ENCODE data around the gene CSF2RB.

Gene CSF2RB

DNA sequence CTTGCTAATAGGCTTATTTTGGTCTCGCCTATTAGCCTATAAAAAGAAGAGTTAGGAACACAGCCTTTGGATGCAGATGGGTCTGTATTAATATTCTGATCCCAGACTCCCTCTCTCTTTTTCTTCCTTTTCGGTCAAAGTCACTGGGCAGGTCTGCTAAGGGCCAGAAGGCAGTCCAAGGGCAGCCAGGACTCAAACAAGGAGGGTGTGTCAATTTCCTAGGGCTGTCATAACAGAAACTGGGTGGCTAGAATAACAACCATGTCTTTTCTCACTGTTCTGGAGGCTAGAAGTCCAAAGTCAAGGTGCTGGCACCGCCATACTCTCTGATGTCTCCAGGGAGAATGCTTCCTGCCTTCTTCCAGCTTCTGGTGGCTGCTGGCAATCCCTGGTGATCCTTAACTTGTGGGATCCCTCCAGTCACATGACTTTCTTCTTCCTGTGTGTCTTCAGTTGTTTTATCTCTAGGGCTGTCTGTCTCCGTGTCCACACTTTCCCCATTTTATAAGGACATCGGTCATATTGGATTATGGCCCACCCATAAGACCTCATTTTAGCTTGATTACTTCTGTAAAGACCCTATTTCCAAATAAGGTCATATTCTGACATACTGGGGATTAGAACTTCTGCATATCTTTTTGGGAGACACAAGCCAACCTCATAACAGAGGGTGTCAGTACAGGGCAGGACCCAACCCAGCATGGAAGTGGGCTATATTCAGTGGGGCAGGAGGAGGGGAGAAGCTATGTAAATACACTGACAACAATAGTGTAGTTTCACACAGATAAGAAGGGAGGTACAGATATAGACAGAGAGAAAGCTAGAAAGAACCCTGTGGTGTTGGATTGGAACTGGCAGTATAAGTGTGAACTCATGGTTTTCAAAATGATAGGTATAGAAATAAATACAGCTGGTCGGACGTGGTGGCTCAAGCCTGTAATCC is 5.9 kb upstream of the CSF2RB start:
- Histone ChIP-seq H3K9ac (ENCODE audit: low read length) (no peak overlapping the region), H3K4me1 (ENCODE audit: control insufficient read depth, insufficient read depth, low read length) (no peaks in the 10 kb centered on the region), H3K4me3 (ENCODE audit: low read length) (no peak overlapping the region), H3K9me3 (ENCODE audit: control insufficient read depth, low read length) (peaks cover 2% of the 10 kb centered on the region), H3K36me3 (ENCODE audit: control insufficient read depth, insufficient read depth, low read length, severe bottlenecking) (no peaks in the 10 kb centered on the region), H3K27me3 (replicated peaks; ENCODE audit: control insufficient read depth, insufficient read depth, low read length) (peaks cover 31% of the 10 kb centered on the region)
- no peak for DNase-seq (ENCODE audit: low read depth)

GRCh38 chr22:36910461-36910860 is 3.0 kb upstream of the CSF2RB start:
- no peak for DNase-seq (ENCODE audit: low read depth)
- H3K4me1 ChIP-seq (ENCODE audit: control insufficient read depth, insufficient read depth, low read length), result no peaks in the 10 kb centered on the region
- H3K9me3 ChIP-seq (ENCODE audit: control insufficient read depth, low read length), result no peaks in the 10 kb centered on the region
- H3K4me3 ChIP-seq (ENCODE audit: low read length), result no peak overlapping the region
- H3K27me3 ChIP-seq (replicated peaks; ENCODE audit: control insufficient read depth, insufficient read depth, low read length), result peaks cover 30% of the 10 kb centered on the region
- H3K9ac ChIP-seq (ENCODE audit: low read length), result no peak overlapping the region
- no peaks in the 10 kb centered on the region for H3K36me3 ChIP-seq (ENCODE audit: control insufficient read depth, insufficient read depth, low read length, severe bottlenecking)

DNA sequence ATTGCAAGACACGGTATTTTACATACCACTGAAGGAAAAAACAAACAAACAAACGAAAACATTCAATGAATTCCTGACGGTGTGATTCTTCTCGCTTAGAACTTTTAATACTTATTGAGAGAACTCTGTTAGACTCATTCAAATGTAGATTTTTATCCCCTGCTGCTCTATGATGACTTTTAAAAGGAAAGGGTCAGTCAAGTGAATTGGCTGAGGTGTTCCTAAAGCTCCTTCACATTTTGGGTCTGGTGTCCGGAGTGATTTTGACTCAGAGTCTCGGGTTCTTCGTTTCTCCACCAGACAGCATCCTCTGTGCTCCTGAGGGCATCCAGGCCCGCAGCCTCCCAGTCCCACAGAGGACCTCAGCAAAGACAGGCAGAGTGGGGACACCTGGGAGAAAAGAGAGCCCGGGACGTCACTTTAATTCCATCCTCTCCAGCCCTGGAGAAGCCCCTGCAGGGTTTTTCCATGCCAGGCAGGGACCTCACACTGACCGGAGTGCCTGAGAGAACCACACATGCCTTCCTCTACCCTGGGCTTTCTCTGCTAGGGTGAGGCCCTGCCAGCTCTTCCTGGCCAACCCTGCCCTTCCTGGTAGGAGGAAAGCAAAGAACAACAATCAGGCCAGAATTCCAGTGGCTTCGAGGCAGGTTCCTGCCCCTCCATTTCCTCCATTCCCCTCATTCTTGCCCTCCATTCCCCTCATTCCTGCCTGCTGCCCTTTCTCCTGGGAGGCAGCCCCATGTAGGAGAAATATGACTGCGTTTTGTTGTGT is 1.4 kb upstream of the CSF2RB start:
- peak; percentile 34 for DNase-seq (ENCODE audit: low read depth)

DNA sequence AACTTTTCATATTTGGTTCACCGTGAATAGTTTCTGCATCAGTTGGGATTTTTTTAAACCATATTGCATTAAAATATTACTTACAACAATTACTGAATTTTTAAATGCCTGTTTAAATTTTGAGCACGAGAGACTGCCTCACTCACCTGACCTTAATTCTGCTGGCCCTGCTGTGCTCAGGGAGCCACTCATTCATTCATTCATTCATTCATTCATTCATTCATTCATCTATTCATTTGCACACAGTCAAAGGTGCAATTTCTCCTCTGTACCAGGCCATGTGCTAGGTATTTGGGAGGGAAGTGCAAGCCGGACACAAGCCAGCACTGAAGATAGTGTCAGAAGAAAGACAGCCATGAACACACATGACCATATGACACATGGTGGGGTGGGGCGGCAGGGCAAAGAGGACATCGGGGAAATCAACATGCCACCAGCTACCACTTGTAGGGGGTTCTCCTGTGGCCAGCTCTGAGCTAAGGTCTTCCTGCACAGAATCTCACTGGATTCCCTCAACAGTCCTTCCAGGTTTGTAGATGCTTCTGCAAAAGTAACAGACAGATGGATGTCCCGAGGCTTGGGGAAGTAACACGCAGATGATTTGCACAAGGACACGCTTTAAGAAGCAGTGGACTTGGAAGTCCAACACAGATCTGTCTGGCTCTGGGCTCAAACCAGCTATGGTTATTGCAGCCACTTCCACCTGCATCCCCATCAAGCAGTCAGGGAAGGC is 568 bp upstream of the CSF2RB start:
- no peaks in the 10 kb centered on the region for H3K36me3 ChIP-seq (ENCODE audit: control insufficient read depth, insufficient read depth, low read length, severe bottlenecking)
- DNase-seq (ENCODE audit: low read depth), result no peak
- peaks cover 33% of the 10 kb centered on the region for H3K27me3 ChIP-seq (replicated peaks; ENCODE audit: control insufficient read depth, insufficient read depth, low read length)
- no peaks in the 10 kb centered on the region for H3K4me1 ChIP-seq (ENCODE audit: control insufficient read depth, insufficient read depth, low read length)
- no peaks in the 10 kb centered on the region for H3K9me3 ChIP-seq (ENCODE audit: control insufficient read depth, low read length)
- no peak overlapping the region for H3K4me3 ChIP-seq (ENCODE audit: low read length)
- no peak overlapping the region for H3K9ac ChIP-seq (ENCODE audit: low read length)

More for the DNA sequence above, 1.4 kb upstream of the CSF2RB start:
- H3K4me1 ChIP-seq (ENCODE audit: control insufficient read depth, insufficient read depth, low read length), result no peaks in the 10 kb centered on the region
- H3K36me3 ChIP-seq (ENCODE audit: control insufficient read depth, insufficient read depth, low read length, severe bottlenecking), result no peaks in the 10 kb centered on the region
- peaks cover 35% of the 10 kb centered on the region for H3K27me3 ChIP-seq (replicated peaks; ENCODE audit: control insufficient read depth, insufficient read depth, low read length)
- H3K9me3 ChIP-seq (ENCODE audit: control insufficient read depth, low read length), result no peaks in the 10 kb centered on the region
- H3K4me3 ChIP-seq (ENCODE audit: low read length), result no peak overlapping the region
- H3K9ac ChIP-seq (ENCODE audit: low read length), result no peak overlapping the region

DNA sequence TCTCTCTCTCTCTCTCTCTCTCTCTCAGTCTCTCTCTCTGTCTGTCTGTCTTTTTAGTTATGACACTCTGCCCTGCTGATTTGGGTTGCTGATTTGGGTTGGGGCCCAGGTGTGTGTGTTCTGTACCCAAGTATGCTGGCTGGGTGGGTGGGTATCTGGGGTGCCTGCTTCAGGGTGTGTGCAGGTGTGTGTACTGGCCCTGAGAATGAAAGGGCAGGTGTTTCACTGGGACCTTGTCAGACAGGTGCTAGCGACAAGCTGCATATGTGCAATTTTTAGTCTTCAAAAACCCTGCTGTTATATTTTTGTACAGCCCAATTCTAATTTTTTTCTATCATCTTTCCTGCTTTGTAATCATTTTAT is 943 bp downstream of the CSF2RB start:
- DNase-seq (ENCODE audit: low read depth), result no peak
- H3K9ac ChIP-seq (ENCODE audit: low read length), result no peak overlapping the region
- H3K9me3 ChIP-seq (ENCODE audit: control insufficient read depth, low read length), result peaks cover 9% of the 10 kb centered on the region
- H3K4me3 ChIP-seq (ENCODE audit: low read length), result no peak overlapping the region
- H3K4me1 ChIP-seq (ENCODE audit: control insufficient read depth, insufficient read depth, low read length), result no peaks in the 10 kb centered on the region
- no peaks in the 10 kb centered on the region for H3K36me3 ChIP-seq (ENCODE audit: control insufficient read depth, insufficient read depth, low read length, severe bottlenecking)
- peaks cover 29% of the 10 kb centered on the region for H3K27me3 ChIP-seq (replicated peaks; ENCODE audit: control insufficient read depth, insufficient read depth, low read length)

- DNase-seq (ENCODE audit: low read depth), result no peak
- Histone ChIP-seq H3K9ac (ENCODE audit: low read length) (no peak overlapping the region), H3K27me3 (replicated peaks; ENCODE audit: control insufficient read depth, insufficient read depth, low read length) (peaks cover 37% of the 10 kb centered on the region), H3K9me3 (ENCODE audit: control insufficient read depth, low read length) (peaks cover 9% of the 10 kb centered on the region), H3K4me1 (ENCODE audit: control insufficient read depth, insufficient read depth, low read length) (no peaks in the 10 kb centered on the region), H3K36me3 (ENCODE audit: control insufficient read depth, insufficient read depth, low read length, severe bottlenecking) (no peaks in the 10 kb centered on the region), H3K4me3 (ENCODE audit: low read length) (no peak overlapping the region)
These were observed 2.6 kb downstream of the CSF2RB start for GRCh38 chr22:36916034-36916433.

- Histone ChIP-seq H3K4me3 (ENCODE audit: low read length) (no peak overlapping the region), H3K27me3 (replicated peaks; ENCODE audit: control insufficient read depth, insufficient read depth, low read length) (peaks cover 52% of the 10 kb centered on the region), H3K4me1 (ENCODE audit: control insufficient read depth, insufficient read depth, low read length) (no peaks in the 10 kb centered on the region), H3K9me3 (ENCODE audit: control insufficient read depth, low read length) (peaks cover 9% of the 10 kb centered on the region), H3K36me3 (ENCODE audit: control insufficient read depth, insufficient read depth, low read length, severe bottlenecking) (no peaks in the 10 kb centered on the region), H3K9ac (ENCODE audit: low read length) (no peak overlapping the region)
- DNase-seq (ENCODE audit: low read depth), result no peak
These were observed 5.3 kb downstream of the CSF2RB start for GRCh38 chr22:36918586-36919284.

DNA sequence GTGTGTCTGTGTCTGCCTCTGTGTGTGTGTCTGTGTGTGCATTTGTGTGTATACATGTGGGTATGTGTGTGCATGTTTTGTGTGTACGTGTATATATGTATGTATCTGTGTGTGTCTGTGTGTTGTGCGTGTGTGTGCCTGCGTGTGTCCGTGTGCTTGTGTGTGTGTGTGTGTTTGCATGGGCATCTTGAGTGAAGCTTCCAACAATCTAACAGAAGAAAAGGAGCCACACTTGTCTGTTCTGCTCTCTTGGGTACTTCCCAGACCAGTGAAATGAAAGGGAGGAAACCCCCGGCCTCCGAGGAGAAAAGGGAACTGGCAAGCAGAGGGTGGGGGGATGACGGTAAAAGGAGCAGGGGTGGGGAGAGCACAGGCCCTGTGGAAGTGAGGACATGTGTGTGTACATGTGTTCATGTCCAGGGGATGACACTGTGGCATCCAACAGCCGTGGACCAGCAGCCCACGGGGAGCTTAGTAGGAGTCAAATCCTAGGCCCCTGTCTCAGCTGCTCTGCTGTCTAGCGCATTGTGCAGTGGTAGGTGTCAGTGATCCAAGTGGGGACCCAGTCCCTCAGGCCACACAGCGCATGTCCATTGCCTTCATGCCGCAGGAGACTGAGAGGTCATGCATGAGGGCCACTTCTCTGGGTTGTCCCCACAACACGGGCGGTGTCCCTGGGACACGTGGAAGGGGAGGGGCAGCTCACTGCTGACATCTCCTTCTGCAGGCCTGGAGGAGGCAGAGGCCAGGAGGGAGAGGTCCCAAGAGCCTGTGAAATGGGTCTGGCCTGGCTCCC is 8.1 kb downstream of the CSF2RB start:
- no peak overlapping the region for H3K4me3 ChIP-seq (ENCODE audit: low read length)
- no peak for DNase-seq (ENCODE audit: low read depth)
- H3K36me3 ChIP-seq (ENCODE audit: control insufficient read depth, insufficient read depth, low read length, severe bottlenecking), result no peaks in the 10 kb centered on the region
- peaks cover 56% of the 10 kb centered on the region for H3K27me3 ChIP-seq (replicated peaks; ENCODE audit: control insufficient read depth, insufficient read depth, low read length)
- H3K9ac ChIP-seq (ENCODE audit: low read length), result no peak overlapping the region
- peaks cover 9% of the 10 kb centered on the region for H3K9me3 ChIP-seq (ENCODE audit: control insufficient read depth, low read length)
- no peaks in the 10 kb centered on the region for H3K4me1 ChIP-seq (ENCODE audit: control insufficient read depth, insufficient read depth, low read length)

GRCh38 chr22:36922105-36922608 is 8.7 kb downstream of the CSF2RB start:
- peaks cover 56% of the 10 kb centered on the region for H3K27me3 ChIP-seq (replicated peaks; ENCODE audit: control insufficient read depth, insufficient read depth, low read length)
- no peak for DNase-seq (ENCODE audit: low read depth)
- H3K36me3 ChIP-seq (ENCODE audit: control insufficient read depth, insufficient read depth, low read length, severe bottlenecking), result no peaks in the 10 kb centered on the region

DNA sequence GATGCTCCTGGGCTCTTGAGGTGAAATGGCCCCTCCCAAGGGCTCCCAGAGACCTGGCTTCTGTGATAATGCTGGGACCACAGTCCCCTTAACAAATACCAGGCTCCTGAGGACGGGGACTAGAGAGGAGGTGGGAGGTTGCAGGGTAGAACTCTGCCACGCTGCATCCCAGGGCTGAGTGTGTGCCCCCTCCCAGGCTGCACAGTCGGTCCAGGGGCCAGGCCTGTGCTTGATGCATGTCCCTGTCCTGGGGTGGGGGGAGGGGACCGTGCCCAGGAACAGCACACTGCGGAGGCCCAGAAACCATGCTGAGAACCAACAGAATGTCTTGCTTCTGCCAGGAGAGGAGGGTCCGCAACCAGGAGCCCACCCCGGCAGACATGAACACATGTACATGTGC is 9.3 kb downstream of the CSF2RB start:
- DNase-seq (ENCODE audit: low read depth), result no peak
- Histone ChIP-seq H3K36me3 (ENCODE audit: control insufficient read depth, insufficient read depth, low read length, severe bottlenecking) (no peaks in the 10 kb centered on the region), H3K4me1 (ENCODE audit: control insufficient read depth, insufficient read depth, low read length) (no peaks in the 10 kb centered on the region), H3K4me3 (ENCODE audit: low read length) (no peak overlapping the region), H3K9me3 (ENCODE audit: control insufficient read depth, low read length) (peaks cover 9% of the 10 kb centered on the region), H3K27me3 (replicated peaks; ENCODE audit: control insufficient read depth, insufficient read depth, low read length) (peaks cover 58% of the 10 kb centered on the region), H3K9ac (ENCODE audit: low read length) (no peak overlapping the region)

More at GRCh38 chr22:36922105-36922608, 8.7 kb downstream of the CSF2RB start:
- H3K4me1 ChIP-seq (ENCODE audit: control insufficient read depth, insufficient read depth, low read length), result no peaks in the 10 kb centered on the region
- no peak overlapping the region for H3K4me3 ChIP-seq (ENCODE audit: low read length)
- no peak overlapping the region for H3K9ac ChIP-seq (ENCODE audit: low read length)
- peaks cover 9% of the 10 kb centered on the region for H3K9me3 ChIP-seq (ENCODE audit: control insufficient read depth, low read length)
